ENCODE results near the gene CYP2F1.
"Not testable (repeated sequence)": the region's sequence is repeated elsewhere in the genome, so short reads cannot be mapped to it uniquely, and the experiment has no call there.

CYP2F1 gene

GRCh38 chr19:41112728-41113290 lies 1.4 kb upstream of the CYP2F1 start:
- TF ChIP-seq, protein P1, sequence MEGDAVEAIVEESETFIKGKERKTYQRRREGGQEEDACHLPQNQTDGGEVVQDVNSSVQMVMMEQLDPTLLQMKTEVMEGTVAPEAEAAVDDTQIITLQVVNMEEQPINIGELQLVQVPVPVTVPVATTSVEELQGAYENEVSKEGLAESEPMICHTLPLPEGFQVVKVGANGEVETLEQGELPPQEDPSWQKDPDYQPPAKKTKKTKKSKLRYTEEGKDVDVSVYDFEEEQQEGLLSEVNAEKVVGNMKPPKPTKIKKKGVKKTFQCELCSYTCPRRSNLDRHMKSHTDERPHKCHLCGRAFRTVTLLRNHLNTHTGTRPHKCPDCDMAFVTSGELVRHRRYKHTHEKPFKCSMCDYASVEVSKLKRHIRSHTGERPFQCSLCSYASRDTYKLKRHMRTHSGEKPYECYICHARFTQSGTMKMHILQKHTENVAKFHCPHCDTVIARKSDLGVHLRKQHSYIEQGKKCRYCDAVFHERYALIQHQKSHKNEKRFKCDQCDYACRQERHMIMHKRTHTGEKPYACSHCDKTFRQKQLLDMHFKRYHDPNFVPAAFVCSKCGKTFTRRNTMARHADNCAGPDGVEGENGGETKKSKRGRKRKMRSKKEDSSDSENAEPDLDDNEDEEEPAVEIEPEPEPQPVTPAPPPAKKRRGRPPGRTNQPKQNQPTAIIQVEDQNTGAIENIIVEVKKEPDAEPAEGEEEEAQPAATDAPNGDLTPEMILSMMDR (IDR thresholded peaks at IDR 0.05; ENCODE audit: low read depth, low read length): no peak
- H3K4me3 ChIP-seq (ENCODE audit: low read depth, low read length): no peak overlapping the region

DNA sequence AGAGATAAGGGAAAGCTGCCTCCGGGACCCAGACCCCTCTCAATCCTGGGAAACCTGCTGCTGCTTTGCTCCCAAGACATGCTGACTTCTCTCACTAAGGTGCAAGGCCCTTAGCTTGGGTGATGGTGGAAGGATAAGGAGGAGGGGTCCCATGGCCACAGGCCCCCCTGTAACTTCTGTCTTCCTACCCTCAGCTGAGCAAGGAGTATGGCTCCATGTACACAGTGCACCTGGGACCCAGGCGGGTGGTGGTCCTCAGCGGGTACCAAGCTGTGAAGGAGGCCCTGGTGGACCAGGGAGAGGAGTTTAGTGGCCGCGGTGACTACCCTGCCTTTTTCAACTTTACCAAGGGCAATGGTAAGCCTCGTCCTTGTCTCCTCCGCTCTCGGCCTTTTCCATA lies 2.0 kb downstream of the CYP2F1 start:
- TF ChIP-seq, protein P1 (IDR thresholded peaks at IDR 0.05; ENCODE audit: low read depth, low read length): no peak
- no peak overlapping the region for H3K4me3 ChIP-seq (ENCODE audit: low read depth, low read length)

- H3K4me3 ChIP-seq (ENCODE audit: low read depth, low read length): not testable (repeated sequence)
These were observed 7.0 kb downstream of the CYP2F1 start for GRCh38 chr19:41120929-41121911.

- H3K4me3 ChIP-seq (ENCODE audit: low read depth, low read length): not testable (repeated sequence)
These were observed 8.6 kb downstream of the CYP2F1 start for GRCh38 chr19:41122846-41123245.

GRCh38 chr19:41123716-41124294 lies 9.6 kb downstream of the CYP2F1 start:
- TF ChIP-seq, protein P1 (IDR thresholded peaks at IDR 0.05; ENCODE audit: low read depth, low read length): no peak
- no peak overlapping the region for H3K4me3 ChIP-seq (ENCODE audit: low read depth, low read length)

DNA sequence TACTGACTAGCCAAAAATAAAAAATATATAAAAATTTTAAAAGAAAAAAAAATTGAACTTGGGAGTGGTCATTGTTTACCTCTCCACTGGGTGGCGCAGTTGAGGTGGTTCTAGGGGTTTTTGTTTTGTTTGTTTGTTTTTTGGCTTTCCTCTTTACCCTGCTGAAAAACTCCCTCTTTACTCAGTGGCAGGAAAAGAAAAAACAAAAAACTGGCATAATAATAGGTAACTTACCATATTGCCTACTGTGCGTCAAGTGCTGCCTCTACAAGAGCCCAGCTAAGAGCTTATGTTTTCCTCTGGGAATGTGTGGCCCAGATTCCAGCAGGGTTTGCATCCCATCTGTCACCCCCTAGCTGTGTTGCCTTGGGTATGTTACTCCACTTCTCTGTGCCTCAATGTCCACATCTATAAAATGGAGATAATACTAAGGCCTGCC lies 12.6 kb downstream of the CYP2F1 start:
- not testable (repeated sequence) for H3K4me3 ChIP-seq (ENCODE audit: low read depth, low read length)

DNA sequence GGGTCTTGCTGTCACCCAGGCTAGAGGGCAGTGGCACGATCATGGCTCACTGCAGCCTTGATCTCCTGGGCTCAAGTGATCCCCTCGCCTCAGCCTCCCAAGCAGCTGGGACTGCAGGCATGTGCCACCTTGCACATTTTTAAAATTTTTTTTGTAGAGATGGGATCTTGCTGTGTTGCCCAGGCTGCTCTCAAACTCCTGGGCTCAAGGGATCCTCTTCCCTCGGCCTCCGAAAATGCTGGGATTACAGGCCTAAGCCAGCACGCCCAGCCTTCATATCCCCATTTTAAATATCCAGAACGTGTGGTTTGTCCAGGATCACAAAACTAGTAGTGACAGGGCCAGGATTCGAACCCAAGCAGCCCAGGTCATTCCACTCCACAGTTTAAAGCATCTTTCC lies 13.1 kb downstream of the CYP2F1 start:
- H3K4me3 ChIP-seq (ENCODE audit: low read depth, low read length): not testable (repeated sequence)

More for the DNA sequence above, 12.6 kb downstream of the CYP2F1 start:
- TF ChIP-seq, protein P1 (IDR thresholded peaks at IDR 0.05; ENCODE audit: low read depth, low read length): peak; percentile 47

DNA sequence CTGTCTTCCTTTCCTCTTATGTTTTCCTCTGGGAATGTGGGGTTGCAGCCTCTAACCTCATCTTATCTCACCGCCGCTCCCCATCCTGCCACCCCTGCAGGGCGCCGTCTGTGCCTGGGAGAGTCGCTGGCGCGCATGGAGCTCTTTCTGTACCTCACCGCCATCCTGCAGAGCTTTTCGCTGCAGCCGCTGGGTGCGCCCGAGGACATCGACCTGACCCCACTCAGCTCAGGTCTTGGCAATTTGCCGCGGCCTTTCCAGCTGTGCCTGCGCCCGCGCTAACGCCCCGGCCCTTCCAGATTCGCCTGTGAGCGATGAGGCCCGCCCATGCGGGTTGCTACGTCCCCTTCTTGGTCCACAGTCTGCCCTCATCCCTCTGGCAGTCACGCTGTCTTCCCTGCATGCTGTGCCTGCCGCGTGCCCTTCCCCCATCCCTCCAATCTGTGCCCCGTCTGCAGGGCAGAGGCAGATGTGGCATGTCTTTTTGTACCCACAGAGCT lies 13.6 kb downstream of the CYP2F1 start:
- TF ChIP-seq, protein P1 (IDR thresholded peaks at IDR 0.05; ENCODE audit: low read depth, low read length): peak; percentile 45
- H3K4me3 ChIP-seq (ENCODE audit: low read depth, low read length): not testable (repeated sequence)

Measured in WI38 (cell line).